Stimulated activated naive CD8-positive, alpha-beta T cell treated with anti-CD3 and anti-CD28 coated beads, Interleukin-15, amount 100 ng/mL, for 72 hours (primary cell): ENCODE results near the gene INTS1.

ENCODE experiments used
- ATAC-seq: fragments of 150-1000 bp; cut with Tn5 transposase; 2 replicates; pipeline ENCODE4 v1.10.0; 2021; ENCODE audit warnings: mild to moderate bottlenecking, moderate library complexity
- DNase-seq, 2 donors: peaks; one replicate each; pipeline ENCODE4 v3.0.0; 2021 to 2022
- H3K27ac Mint-ChIP-seq, 2 donors: one replicate each; pipeline ENCODE4 v1.8.0; 2022; ENCODE audit warnings: mild to moderate bottlenecking in 2 of 2, mixed read lengths in 2 of 2, moderate library complexity in 2 of 2
- H3K27me3 Mint-ChIP-seq: one replicate; pipeline ENCODE4 v1.8.0; 2022; ENCODE audit warnings: mixed read lengths
- H3K4me1 Mint-ChIP-seq: one replicate; pipeline ENCODE4 v1.8.0; 2022; ENCODE audit warnings: mild to moderate bottlenecking, mixed read lengths
- H3K4me3 Mint-ChIP-seq, 2 donors: one replicate each; pipeline ENCODE4 v1.8.0; 2022; ENCODE audit warnings: mild to moderate bottlenecking in 2 of 2, mixed read lengths in 2 of 2, moderate library complexity in 1 of 2
- H3K9me3 Mint-ChIP-seq, 2 donors: one replicate each; pipeline ENCODE4 v1.8.0; 2022; ENCODE audit warnings: mixed read lengths in 2 of 2

The INTS1 gene

GRCh38 chr7:1437155-1437880 lies 66.9 kb downstream of the INTS1 start:
- Mint-ChIP-seq H3K4me1 (peaks cover 5% of the 10 kb centered on the region), H3K27me3 (peaks cover 10% of the 10 kb centered on the region), H3K27ac (no peak overlapping the region), H3K4me3 (no peak overlapping the region), H3K9me3 (no peaks in the 10 kb centered on the region)
- no peak for ATAC-seq
- DNase-seq = no peak

GRCh38 chr7:1436608-1437007 lies 67.6 kb downstream of the INTS1 start:
- Mint-ChIP-seq H3K27ac (no peak overlapping the region), H3K4me3 (no peak overlapping the region), H3K9me3 (no peaks in the 10 kb centered on the region), H3K4me1 (peaks cover 8% of the 10 kb centered on the region), H3K27me3 (peaks cover 17% of the 10 kb centered on the region)
- DNase-seq = no peak
- ATAC-seq = no peak

GRCh38 chr7:1434891-1435670 lies 69.1 kb downstream of the INTS1 start:
- Mint-ChIP-seq H3K27me3 (peaks cover 28% of the 10 kb centered on the region), H3K9me3 (no peaks in the 10 kb centered on the region), H3K4me3 (no peak overlapping the region), H3K27ac (peak overlapping the region in 1 of 2 donors; percentile 83), H3K4me1 (peaks cover 8% of the 10 kb centered on the region)
- no peak for ATAC-seq
- DNase-seq = no peak

GRCh38 chr7:1434165-1434718 lies 69.9 kb downstream of the INTS1 start:
- Mint-ChIP-seq H3K27ac (peak overlapping the region in 1 of 2 donors; percentile 83), H3K4me3 (no peak overlapping the region), H3K27me3 (peaks cover 28% of the 10 kb centered on the region), H3K9me3 (no peaks in the 10 kb centered on the region), H3K4me1 (peaks cover 8% of the 10 kb centered on the region)
- DNase-seq = no peak
- no peak for ATAC-seq

- peaks cover 28% of the 10 kb centered on the region for H3K27me3 Mint-ChIP-seq
- H3K4me1 Mint-ChIP-seq = peaks cover 8% of the 10 kb centered on the region
- no peak for ATAC-seq
- H3K9me3 Mint-ChIP-seq = no peaks in the 10 kb centered on the region
- no peak overlapping the region for H3K4me3 Mint-ChIP-seq
- no peak for DNase-seq
- no peak overlapping the region for H3K27ac Mint-ChIP-seq
Observed at GRCh38 chr7:1433128-1433920, 70.9 kb downstream of the INTS1 start.

- Mint-ChIP-seq H3K4me3 (no peak overlapping the region), H3K4me1 (peaks cover 8% of the 10 kb centered on the region), H3K27ac (peak overlapping the region in 1 of 2 donors; percentile 74)
Observed at GRCh38 chr7:1432411-1433082, 71.6 kb downstream of the INTS1 start.

GRCh38 chr7:1431634-1432380 lies 72.4 kb downstream of the INTS1 start:
- no peak for DNase-seq
- no peak overlapping the region for H3K4me3 Mint-ChIP-seq
- peaks cover 8% of the 10 kb centered on the region for H3K4me1 Mint-ChIP-seq
- no peaks in the 10 kb centered on the region for H3K9me3 Mint-ChIP-seq
- peaks cover 28% of the 10 kb centered on the region for H3K27me3 Mint-ChIP-seq
- peak overlapping the region in 1 of 2 donors; percentile 34 for H3K27ac Mint-ChIP-seq
- peak; percentile 8 for ATAC-seq

More at GRCh38 chr7:1432411-1433082, 71.6 kb downstream of the INTS1 start:
- Mint-ChIP-seq H3K9me3 (no peaks in the 10 kb centered on the region), H3K27me3 (peaks cover 28% of the 10 kb centered on the region)
- peak; percentile 72 to 78 for DNase-seq
- ATAC-seq = peak; percentile 69

- DNase-seq = no peak
- Mint-ChIP-seq H3K27me3 (peaks cover 28% of the 10 kb centered on the region), H3K27ac (no peak overlapping the region), H3K4me1 (peaks cover 8% of the 10 kb centered on the region), H3K9me3 (no peaks in the 10 kb centered on the region), H3K4me3 (no peak overlapping the region)
- ATAC-seq = no peak
Observed at GRCh38 chr7:1431226-1431625, 73.0 kb downstream of the INTS1 start.

- Mint-ChIP-seq H3K9me3 (no peaks in the 10 kb centered on the region), H3K27me3 (peaks cover 28% of the 10 kb centered on the region), H3K27ac (no peak overlapping the region), H3K4me1 (peaks cover 8% of the 10 kb centered on the region), H3K4me3 (no peak overlapping the region)
- ATAC-seq (no peak), DNase-seq (no peak)
Observed at GRCh38 chr7:1430056-1430845, 73.9 kb downstream of the INTS1 start.

GRCh38 chr7:1428941-1429501 lies 75.2 kb downstream of the INTS1 start:
- no peak overlapping the region for H3K27ac Mint-ChIP-seq
- H3K4me3 Mint-ChIP-seq = no peak overlapping the region
- DNase-seq (no peak), ATAC-seq (no peak)
- H3K27me3 Mint-ChIP-seq = peaks cover 36% of the 10 kb centered on the region
- no peaks in the 10 kb centered on the region for H3K9me3 Mint-ChIP-seq
- peaks cover 8% of the 10 kb centered on the region for H3K4me1 Mint-ChIP-seq

GRCh38 chr7:1427064-1427657 lies 77.0 kb downstream of the INTS1 start:
- H3K4me1 Mint-ChIP-seq = peaks cover 8% of the 10 kb centered on the region
- H3K27me3 Mint-ChIP-seq = peaks cover 41% of the 10 kb centered on the region
- H3K27ac Mint-ChIP-seq = no peak overlapping the region
- H3K9me3 Mint-ChIP-seq = no peaks in the 10 kb centered on the region
- ATAC-seq = no peak
- no peak for DNase-seq
- no peak overlapping the region for H3K4me3 Mint-ChIP-seq

GRCh38 chr7:1426474-1426873 lies 77.7 kb downstream of the INTS1 start:
- Mint-ChIP-seq H3K27me3 (peaks cover 34% of the 10 kb centered on the region), H3K9me3 (no peaks in the 10 kb centered on the region), H3K27ac (no peak overlapping the region), H3K4me1 (peaks cover 7% of the 10 kb centered on the region), H3K4me3 (no peak overlapping the region)
- DNase-seq (no peak), ATAC-seq (no peak)
